ENCODE measurements around the gene CES2.

DNA sequence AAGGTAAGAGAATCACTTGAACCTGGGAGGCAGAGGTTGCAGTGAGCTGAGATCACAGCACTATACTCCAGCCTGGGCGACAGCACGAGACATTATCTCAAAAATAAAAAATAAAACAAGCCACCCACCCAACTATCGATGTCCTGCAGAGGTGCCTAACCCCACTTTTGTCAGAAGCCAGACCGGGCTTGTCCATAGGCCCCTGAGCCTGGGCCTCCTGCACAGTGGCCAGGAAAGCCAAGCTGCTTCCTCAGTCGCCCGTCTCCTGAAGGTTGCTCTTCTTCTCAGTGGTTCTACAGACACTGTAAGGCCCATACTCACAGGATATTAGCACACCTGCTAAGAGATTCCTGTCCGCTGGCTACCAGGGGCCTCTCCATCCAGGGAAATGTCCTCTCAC is 11.2 kb downstream of the CES2 start:
- TF ChIP-seq POLR2AphosphoS5 (IDR thresholded peaks at IDR 0.05; ENCODE audit: insufficient read depth in 1 of 2, low read depth in 1 of 2) (no peak), POLR2A (IDR thresholded peaks at IDR 0.05) (no peak)
